Keratinocyte (primary cell): ENCODE measurements around the gene KCNMA1. TPM values are rescaled to one million over a fixed set of nuclear protein-coding genes. Genes with fewer than 3 reads are reported as not detected.

Experiments used
- DNase-seq: peaks from one replicate; pipeline ENCODE4 v3.0.0-alpha.2; 2011; ENCODE audit warnings: low read depth, missing footprints, low spot score
- FAIRE-seq: peaks from 2 replicates; lab custom pipeline; 2011; peaks lifted over from hg19 to GRCh38; lab: Jason Lieb, UNC
- H2AFZ ChIP-seq: 2 replicates; pipeline ENCODE4 v1.6.0; 2012; ENCODE audit warnings: low read length, control low read depth, inconsistent platforms; ENCODE audit not compliant: control insufficient read depth
- H3K27ac ChIP-seq: 2 replicates; pipeline ENCODE4 v1.5.1; 2011; ENCODE audit warnings: low read length; ENCODE audit not compliant: control insufficient read depth, insufficient read depth
- H3K27me3 ChIP-seq: 3 replicates; pipeline ENCODE4 v1.6.0; 2011; ENCODE audit warnings: low read length; ENCODE audit not compliant: control insufficient read depth, insufficient read depth; ENCODE audit errors: extremely low read depth
- H3K36me3 ChIP-seq, 2 experiments: 2 replicates in 1 of 2; 3 replicates in 1 of 2; pipeline ENCODE4 v1.5.1; 2011; ENCODE audit warnings: low read length in 2 of 2, mild to moderate bottlenecking in 1 of 2; ENCODE audit not compliant: control insufficient read depth in 2 of 2, insufficient read depth in 2 of 2; ENCODE audit errors: extremely low read depth in 1 of 2
- H3K4me1 ChIP-seq: 3 replicates; pipeline ENCODE4 v1.5.1; 2011; ENCODE audit warnings: low read length; ENCODE audit not compliant: control insufficient read depth, insufficient read depth; ENCODE audit errors: extremely low read depth
- H3K4me2 ChIP-seq: 3 replicates; pipeline ENCODE4 v1.6.0; 2011; ENCODE audit warnings: low read depth, low read length; ENCODE audit not compliant: control insufficient read depth, insufficient read depth; ENCODE audit errors: extremely low read depth
- H3K4me3 ChIP-seq, 3 experiments: fragments of 200-600 bp in 1 of 3; sonication (generic) in 1 of 3; 2 replicates in 2 of 3; 3 replicates in 1 of 3; pipeline ENCODE4 v1.5.1; 2011 to 2016; ENCODE audit warnings: low read length in 3 of 3, mild to moderate bottlenecking in 3 of 3, control low read depth in 2 of 3, inconsistent platforms in 1 of 3, low read depth in 1 of 3, mixed read lengths in 1 of 3, mixed run types in 1 of 3, moderate library complexity in 1 of 3; ENCODE audit not compliant: control insufficient read depth in 2 of 3, insufficient read depth in 2 of 3; ENCODE audit errors: extremely low read depth in 1 of 3
- H3K79me2 ChIP-seq: 2 replicates; pipeline ENCODE4 v1.6.0; 2012; ENCODE audit warnings: low read length; ENCODE audit not compliant: control insufficient read depth, insufficient read depth
- H3K9ac ChIP-seq: 3 replicates; pipeline ENCODE4 v1.6.0; 2011; ENCODE audit warnings: low read length; ENCODE audit not compliant: control insufficient read depth, insufficient read depth; ENCODE audit errors: extremely low read depth
- H3K9me1 ChIP-seq: 3 replicates; pipeline ENCODE4 v1.6.0; 2011; ENCODE audit warnings: low read length; ENCODE audit not compliant: control insufficient read depth, insufficient read depth; ENCODE audit errors: extremely low read depth
- H3K9me3 ChIP-seq: 2 replicates; pipeline ENCODE4 v1.5.1; 2012; ENCODE audit warnings: low read depth, low read length; ENCODE audit not compliant: control insufficient read depth
- H4K20me1 ChIP-seq: 3 replicates; pipeline ENCODE4 v1.6.0; 2011; ENCODE audit warnings: low read length; ENCODE audit not compliant: control insufficient read depth, insufficient read depth; ENCODE audit errors: extremely low read depth
- EZH2 ChIP-seq: IDR thresholded peaks from one replicate; pipeline ENCODE4 v1.6.1; 2012; ENCODE audit warnings: inconsistent platforms, mild to moderate bottlenecking, low read length, moderate library complexity
- dilution Hi-C: fragments of 300-500 bp; cut with MboI; formaldehyde crosslinking; loops from one replicate; pipeline ENCODE4 v1.7.0; 2020; ENCODE audit warnings: low sequenced_read_pairs; ENCODE audit not compliant: extremely low pct_ligation_motif_present
- polyA plus RNA-seq, 5 experiments: library from polyadenylated mRNA; depleted of rRNA in 3 of 5; stranded (reverse) in 3 of 5; stranded (forward) in 1 of 5; unstranded in 1 of 5; fragments of >200 nt; gene quantifications; 1 replicate in 1 of 5; 2 replicates in 3 of 5; 3 replicates in 1 of 5; pipeline versions ENCODE4 v1.2.1 to v1.2.3, GENCODE V29; 2011 to 2012; ENCODE audit warnings: missing spikeins in 2 of 5, low read depth in 1 of 5, low replicate concordance in 1 of 5
- TF ChIP-seq, protein P1 (sequence below), 3 experiments: IDR thresholded peaks in 1 of 3; conservative IDR thresholded peaks in 1 of 3; optimal IDR thresholded peaks in 1 of 3; 2 replicates in 2 of 3; 3 replicates in 1 of 3; pipeline versions ENCODE3 to v1.5.1; 2011; ENCODE audit warnings: low read length in 3 of 3, mild to moderate bottlenecking in 3 of 3, moderate library complexity in 2 of 3, control low read depth in 1 of 3, inconsistent platforms in 1 of 3; ENCODE audit not compliant: insufficient read depth in 2 of 3; ENCODE audit errors: extremely low read depth in 1 of 3

KCNMA1 gene
- polyA plus RNA-seq, 1 donor (not counting 4 experiments of a cell fraction or from before 2014, with no cell fraction given): 6.3 TPM

GRCh38 chr10:77533146-77533886 is 104.3 kb downstream of the KCNMA1 start:
- dilution Hi-C loops: no loop called here
- Histone ChIP-seq H3K4me1 (peaks cover 23% of the 10 kb centered on the region), H3K9me1 (no peaks in the 10 kb centered on the region), H4K20me1 (no peaks in the 10 kb centered on the region), H3K36me3 (no peaks in the 10 kb centered on the region), H3K9ac (no peak overlapping the region), H3K4me2 (no peak overlapping the region), H3K27ac (no peak overlapping the region), H3K4me3 (no peak overlapping the region), H3K9me3 (no peaks in the 10 kb centered on the region), H3K27me3 (no peaks in the 10 kb centered on the region), H2AFZ (no peak overlapping the region), H3K79me2 (no peaks in the 10 kb centered on the region)
- DNase-seq (no peak), FAIRE-seq (no peak)
- no peak for TF ChIP-seq EZH2
- TF ChIP-seq, protein P1, sequence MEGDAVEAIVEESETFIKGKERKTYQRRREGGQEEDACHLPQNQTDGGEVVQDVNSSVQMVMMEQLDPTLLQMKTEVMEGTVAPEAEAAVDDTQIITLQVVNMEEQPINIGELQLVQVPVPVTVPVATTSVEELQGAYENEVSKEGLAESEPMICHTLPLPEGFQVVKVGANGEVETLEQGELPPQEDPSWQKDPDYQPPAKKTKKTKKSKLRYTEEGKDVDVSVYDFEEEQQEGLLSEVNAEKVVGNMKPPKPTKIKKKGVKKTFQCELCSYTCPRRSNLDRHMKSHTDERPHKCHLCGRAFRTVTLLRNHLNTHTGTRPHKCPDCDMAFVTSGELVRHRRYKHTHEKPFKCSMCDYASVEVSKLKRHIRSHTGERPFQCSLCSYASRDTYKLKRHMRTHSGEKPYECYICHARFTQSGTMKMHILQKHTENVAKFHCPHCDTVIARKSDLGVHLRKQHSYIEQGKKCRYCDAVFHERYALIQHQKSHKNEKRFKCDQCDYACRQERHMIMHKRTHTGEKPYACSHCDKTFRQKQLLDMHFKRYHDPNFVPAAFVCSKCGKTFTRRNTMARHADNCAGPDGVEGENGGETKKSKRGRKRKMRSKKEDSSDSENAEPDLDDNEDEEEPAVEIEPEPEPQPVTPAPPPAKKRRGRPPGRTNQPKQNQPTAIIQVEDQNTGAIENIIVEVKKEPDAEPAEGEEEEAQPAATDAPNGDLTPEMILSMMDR (optimal IDR thresholded peaks at IDR 0.05 in 1 of 3, IDR thresholded peaks at IDR 0.05 in 1 of 3, conservative IDR thresholded peaks at IDR 0.05 in 1 of 3; ENCODE audit: extremely low read depth in 1 of 3, insufficient read depth in 2 of 3, low read length in 3 of 3): no peak

DNA sequence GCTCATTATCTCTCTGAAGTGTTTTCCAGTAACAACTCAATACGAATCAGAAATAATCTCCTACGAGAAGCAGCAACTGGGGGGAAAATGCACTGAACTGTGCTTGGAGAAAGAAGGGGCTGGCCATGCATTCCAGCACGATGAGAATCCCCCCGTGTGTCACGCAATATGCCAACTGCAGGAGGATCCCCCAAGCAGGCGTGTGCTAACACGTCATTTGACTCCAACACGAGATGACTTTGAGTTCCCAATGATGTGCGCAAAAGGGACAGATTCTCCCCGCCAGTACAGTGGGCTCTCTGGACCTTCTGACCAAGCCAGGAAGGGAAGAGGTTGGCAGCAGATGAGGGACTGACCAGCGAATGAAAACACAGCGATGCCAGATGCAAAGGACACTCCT is 105.5 kb downstream of the KCNMA1 start:
- Histone ChIP-seq H3K4me1 (peaks cover 23% of the 10 kb centered on the region), H4K20me1 (no peaks in the 10 kb centered on the region), H3K4me2 (peak overlapping the region; percentile 60), H3K4me3 (no peak overlapping the region), H3K9ac (peak overlapping the region; percentile 39), H3K79me2 (no peaks in the 10 kb centered on the region), H2AFZ (peak overlapping the region; percentile 53), H3K27me3 (no peaks in the 10 kb centered on the region), H3K9me3 (no peaks in the 10 kb centered on the region), H3K36me3 (no peaks in the 10 kb centered on the region), H3K27ac (peak overlapping the region; percentile 74), H3K9me1 (no peaks in the 10 kb centered on the region)
- FAIRE-seq (no peak), DNase-seq (peak; percentile 73)
- TF ChIP-seq, protein P1 (optimal IDR thresholded peaks at IDR 0.05 in 1 of 3, IDR thresholded peaks at IDR 0.05 in 1 of 3, conservative IDR thresholded peaks at IDR 0.05 in 1 of 3; ENCODE audit: extremely low read depth in 1 of 3, insufficient read depth in 2 of 3, low read length in 3 of 3): no peak
- no peak for TF ChIP-seq EZH2
- dilution Hi-C loops: no loop called here
